PC-9 (cell line): Measurements from ENCODE around the gene CRIP1. TPM values are rescaled to one million over a fixed set of nuclear protein-coding genes. Genes with fewer than 3 reads are reported as not detected.

Experiments used
- BruUV-seq: library from RNA; stranded (reverse); fragments of 400-500 nt; replicated peaks from 2 replicates; lab custom pipeline; 2021; lab: Mats Ljungman, UMichigan
- CTCF ChIA-PET: fragments of 300-600 bp; sonication (Branson Sonifier 250); formaldehyde crosslinking; loops from one replicate; lab custom pipeline; 2022; ENCODE audit warnings: antibody characterized with exemption; lab: Charles Lee
- POLR2A ChIA-PET: fragments of 300-600 bp; sonication (Branson Sonifier 250); formaldehyde crosslinking; loops from one replicate; lab custom pipeline; 2022; ENCODE audit warnings: antibody characterized with exemption; ENCODE audit not compliant: unreplicated experiment; lab: Charles Lee
- DNase-seq, 2 experiments: peaks; one replicate each; pipeline versions ENCODE4 v3.0.0 to v3.0.0-alpha.2; 2015 to 2022; ENCODE audit warnings: mixed read lengths in 1 of 2
- H2AFZ ChIP-seq: fragments of 200-600 bp; sonication (generic); 2 replicates; pipeline ENCODE4 v1.8.1; 2017; ENCODE audit warnings: antibody characterized with exemption
- H3F3A ChIP-seq: fragments of 200-600 bp; sonication (generic); 2 replicates; pipeline ENCODE4 v1.8.1; 2017; ENCODE audit warnings: antibody characterized with exemption, mild to moderate bottlenecking, low read depth; ENCODE audit not compliant: insufficient read depth
- H3K27ac ChIP-seq: fragments of 200-600 bp; sonication (generic); 2 replicates; pipeline ENCODE4 v1.6.1; 2016; ENCODE audit warnings: mixed run types
- H3K27me3 ChIP-seq: fragments of 200-600 bp; sonication (generic); 2 replicates; pipeline ENCODE4 v1.6.1; 2016; ENCODE audit warnings: low read depth, mixed run types; ENCODE audit not compliant: insufficient read depth
- H3K36me3 ChIP-seq: fragments of 200-600 bp; sonication (generic); 2 replicates; pipeline ENCODE4 v1.6.1; 2016; ENCODE audit warnings: low read depth, mixed run types
- H3K4me1 ChIP-seq: fragments of 200-600 bp; sonication (generic); replicated peaks from 2 replicates; pipeline ENCODE4 v1.6.1; 2016; ENCODE audit warnings: mixed run types; ENCODE audit not compliant: insufficient read depth
- H3K4me2 ChIP-seq: fragments of 200-600 bp; sonication (generic); 2 replicates; pipeline ENCODE4 v1.6.1; 2017; ENCODE audit warnings: mixed run types
- H3K4me3 ChIP-seq: fragments of 200-600 bp; sonication (generic); 2 replicates; pipeline ENCODE4 v1.6.1; 2016; ENCODE audit warnings: mixed run types
- H3K79me2 ChIP-seq: fragments of 200-600 bp; sonication (generic); 2 replicates; pipeline ENCODE4 v1.6.1; 2017; ENCODE audit warnings: low read depth, mixed run types
- H3K9me2 ChIP-seq: fragments of 200-600 bp; sonication (generic); 2 replicates; pipeline ENCODE4 v1.8.1; 2017; ENCODE audit warnings: mild to moderate bottlenecking; ENCODE audit not compliant: insufficient read depth
- H3K9me3 ChIP-seq: fragments of 200-600 bp; sonication (generic); 2 replicates; pipeline ENCODE4 v1.8.1; 2016; ENCODE audit warnings: low read depth; ENCODE audit not compliant: insufficient read depth
- H4K20me1 ChIP-seq: fragments of 200-600 bp; sonication (generic); 2 replicates; pipeline ENCODE4 v1.8.1; 2017; ENCODE audit not compliant: insufficient read depth
- CTCF ChIP-seq: fragments of 200-600 bp; sonication (generic); conservative IDR thresholded peaks from 2 replicates; pipeline ENCODE4 v1.6.1; 2017; ENCODE audit warnings: mixed run types, antibody characterized with exemption, mild to moderate bottlenecking, moderate library complexity
- EZH2 ChIP-seq: fragments of 200-600 bp; sonication (generic); IDR thresholded peaks from 2 replicates; pipeline ENCODE4 v1.8.0; 2017; ENCODE audit warnings: antibody characterized with exemption, low read depth
- intact Hi-C: fragments of 100-400 bp; cut with micrococcal nuclease; formaldehyde crosslinking; loops from one replicate; pipeline ENCODE4 v1.10.0; 2022; ENCODE audit not compliant: unreplicated experiment
- total RNA-seq: library from RNA; stranded (reverse); gene quantifications from 2 replicates; pipeline ENCODE4 v1.2.3, GENCODE V29; 2021

Gene CRIP1
- total RNA-seq, 1 experiment from 2014 or later, result 296 TPM

GRCh38 chr14:105469456-105470349 is 17.0 kb upstream of the CRIP1 start:
- Histone ChIP-seq H3K79me2 (no peaks in the 10 kb centered on the region), H3K4me2 (no peak overlapping the region), H3K36me3 (peaks cover 3% of the 10 kb centered on the region; the same call in 1 of the 2 replicates), H3F3A (peaks cover 36% of the 10 kb centered on the region; the same call in 1 of the 2 replicates), H3K27ac (no peak overlapping the region), H2AFZ (no peak overlapping the region), H3K9me2 (no peaks in the 10 kb centered on the region), H3K27me3 (no peaks in the 10 kb centered on the region), H3K4me1 (peaks cover 57% of the 10 kb centered on the region), H4K20me1 (peaks cover 8% of the 10 kb centered on the region; the same call in 1 of the 2 replicates), H3K9me3 (no peaks in the 10 kb centered on the region), H3K4me3 (no peak overlapping the region)
- POLR2A ChIA-PET, result no interaction called here
- intact Hi-C loops, result loop anchor here (5.0 kb wide), 1 partner anchor 52 kb away; the partner anchor contains the start of gene MTA1
- BruUV-seq, result no TSS peak
- DNase-seq, result peak in 1 of 2 experiments; percentile 73
- CTCF ChIA-PET, result no interaction called here
- TF ChIP-seq CTCF, result no peak
- no peak for TF ChIP-seq EZH2

GRCh38 chr14:105470350-105471296 is 16.1 kb upstream of the CRIP1 start:
- no peak for DNase-seq
- CTCF ChIA-PET, result no interaction called here
- Histone ChIP-seq H3K4me1 (peaks cover 48% of the 10 kb centered on the region), H4K20me1 (peaks cover 8% of the 10 kb centered on the region; the same call in 1 of the 2 replicates), H3K27ac (no peak overlapping the region), H3K79me2 (no peaks in the 10 kb centered on the region), H3K4me3 (no peak overlapping the region), H2AFZ (no peak overlapping the region), H3K9me2 (no peaks in the 10 kb centered on the region), H3K9me3 (no peaks in the 10 kb centered on the region), H3K36me3 (no peaks in the 10 kb centered on the region; the same call in 1 of the 2 replicates), H3K27me3 (no peaks in the 10 kb centered on the region), H3F3A (peaks cover 26% of the 10 kb centered on the region; the same call in 1 of the 2 replicates), H3K4me2 (no peak overlapping the region)
- POLR2A ChIA-PET, result no interaction called here
- no peak for TF ChIP-seq EZH2
- TF ChIP-seq CTCF, result no peak
- BruUV-seq, result no TSS peak
- intact Hi-C loops, result no loop called here

- intact Hi-C loops, result no loop called here
- TF ChIP-seq CTCF (no peak), EZH2 (no peak)
- no peaks in the 10 kb centered on the region for H3K9me3 ChIP-seq
These were observed 15.3 kb upstream of the CRIP1 start for GRCh38 chr14:105471297-105471821.

More at GRCh38 chr14:105471297-105471821, 15.3 kb upstream of the CRIP1 start:
- H3K4me3 ChIP-seq, result no peak overlapping the region
- H4K20me1 ChIP-seq, result peaks cover 3% of the 10 kb centered on the region; the same call in 1 of the 2 replicates
- no peak for DNase-seq
- no peaks in the 10 kb centered on the region for H3K27me3 ChIP-seq
- H3K36me3 ChIP-seq, result no peaks in the 10 kb centered on the region; the same call in 1 of the 2 replicates
- H3K79me2 ChIP-seq, result no peaks in the 10 kb centered on the region
- no TSS peak for BruUV-seq
- no peak overlapping the region for H3K27ac ChIP-seq
- ChIA-PET POLR2A (no interaction called here), CTCF (no interaction called here)
- H3F3A ChIP-seq, result peaks cover 23% of the 10 kb centered on the region; the same call in 1 of the 2 replicates
- H3K4me2 ChIP-seq, result no peak overlapping the region
- no peak overlapping the region for H2AFZ ChIP-seq
- no peaks in the 10 kb centered on the region for H3K9me2 ChIP-seq
- peaks cover 40% of the 10 kb centered on the region for H3K4me1 ChIP-seq
